ENCODE measurements around the gene PLA2G7.
"Not testable (repeated sequence)": the region's sequence is repeated elsewhere in the genome, so short reads cannot be mapped to it uniquely, and the experiment has no call there.

PLA2G7 gene

DNA sequence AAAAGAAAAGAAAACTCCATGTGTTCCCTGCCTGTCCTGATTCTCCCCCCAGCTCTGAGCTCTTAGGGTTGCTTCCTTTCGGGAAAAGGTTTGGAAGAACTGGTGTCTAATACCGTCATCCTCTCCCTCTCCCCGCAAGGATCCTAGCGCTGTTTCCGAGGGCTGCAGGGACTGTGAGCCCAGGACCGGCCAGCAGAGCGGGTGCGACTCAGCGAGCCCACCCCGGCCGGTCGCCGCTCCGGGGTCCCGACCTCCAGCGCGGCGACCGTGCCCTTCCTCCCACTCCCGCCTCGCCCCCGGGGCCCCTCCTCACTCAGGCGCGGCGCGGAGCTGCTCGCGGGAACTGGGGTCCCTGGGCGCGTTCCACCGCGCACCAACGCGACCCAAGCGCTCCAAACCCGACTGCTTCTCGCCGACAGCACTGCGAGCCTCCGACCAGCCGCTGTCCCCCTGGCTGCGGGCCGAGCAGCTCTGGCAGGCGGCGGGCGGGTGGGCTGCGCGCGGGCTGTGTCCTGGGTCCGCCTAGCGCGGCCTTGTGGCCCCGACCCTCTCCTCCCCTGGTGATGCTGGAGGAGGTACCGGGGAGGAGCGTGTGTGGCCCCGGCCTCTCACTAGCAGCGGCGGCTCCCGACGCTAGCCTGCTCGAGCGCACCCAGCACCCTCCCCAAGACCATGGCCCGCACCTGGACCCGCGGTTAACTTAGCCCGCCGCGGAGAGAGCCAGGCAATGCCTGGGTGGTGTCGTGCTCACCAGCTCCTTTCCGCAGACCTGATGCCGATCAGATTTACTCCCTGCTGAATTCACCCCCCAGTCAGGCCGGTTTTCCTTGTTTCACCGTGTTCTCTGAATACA is at the start of gene PLA2G7:
TSS of gene PLA2G7 (minus strand) at position 509 of the 853 bp plus-strand sequence. CDS start 12,484 bp downstream, outside the sequence.
- H3K9me3 ChIP-seq, result peaks cover 13% of the 10 kb centered on the region

DNA sequence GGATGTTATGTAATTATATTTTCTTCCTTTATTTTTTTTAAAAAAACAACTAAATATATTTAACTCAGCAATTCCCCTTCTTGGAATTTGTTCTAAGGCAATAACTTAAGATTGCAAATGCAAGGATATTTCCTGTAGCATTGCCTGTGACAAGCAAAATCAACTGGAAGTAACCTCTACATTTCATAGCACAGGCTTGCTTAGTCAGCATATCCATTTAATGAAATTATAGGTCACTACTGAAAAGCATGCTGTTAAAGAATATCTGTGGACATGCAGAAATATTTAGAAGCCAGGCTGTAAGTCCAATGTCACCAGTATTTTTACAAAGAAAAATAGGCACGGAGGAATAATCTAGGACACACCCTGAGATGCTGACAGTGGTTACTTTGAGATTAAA is 49.4 kb upstream of the PLA2G7 start:
- Histone ChIP-seq H3K9me3 (no peaks in the 10 kb centered on the region), H3K4me2 (no peak overlapping the region)
- no peak for TF ChIP-seq Cebpa-rat (IDR thresholded peaks at IDR 0.05)

More for the DNA sequence above, at the start of gene PLA2G7:
- Histone ChIP-seq H3K9ac (no peak within 1 kb of the TSS), H3K27ac (no peak within 1 kb of the TSS), H4K20me1 (no peaks in the 10 kb centered on the region), H3K4me2 (no peak within 1 kb of the TSS), H3K36me3 (no peaks in the 10 kb centered on the region), H3K4me1 (no peaks in the 10 kb centered on the region), H3K27me3 (no peaks in the 10 kb centered on the region), H3K4me3 (no peak within 1 kb of the TSS)
- no peak for TF ChIP-seq Cebpa-rat (IDR thresholded peaks at IDR 0.05)

DNA sequence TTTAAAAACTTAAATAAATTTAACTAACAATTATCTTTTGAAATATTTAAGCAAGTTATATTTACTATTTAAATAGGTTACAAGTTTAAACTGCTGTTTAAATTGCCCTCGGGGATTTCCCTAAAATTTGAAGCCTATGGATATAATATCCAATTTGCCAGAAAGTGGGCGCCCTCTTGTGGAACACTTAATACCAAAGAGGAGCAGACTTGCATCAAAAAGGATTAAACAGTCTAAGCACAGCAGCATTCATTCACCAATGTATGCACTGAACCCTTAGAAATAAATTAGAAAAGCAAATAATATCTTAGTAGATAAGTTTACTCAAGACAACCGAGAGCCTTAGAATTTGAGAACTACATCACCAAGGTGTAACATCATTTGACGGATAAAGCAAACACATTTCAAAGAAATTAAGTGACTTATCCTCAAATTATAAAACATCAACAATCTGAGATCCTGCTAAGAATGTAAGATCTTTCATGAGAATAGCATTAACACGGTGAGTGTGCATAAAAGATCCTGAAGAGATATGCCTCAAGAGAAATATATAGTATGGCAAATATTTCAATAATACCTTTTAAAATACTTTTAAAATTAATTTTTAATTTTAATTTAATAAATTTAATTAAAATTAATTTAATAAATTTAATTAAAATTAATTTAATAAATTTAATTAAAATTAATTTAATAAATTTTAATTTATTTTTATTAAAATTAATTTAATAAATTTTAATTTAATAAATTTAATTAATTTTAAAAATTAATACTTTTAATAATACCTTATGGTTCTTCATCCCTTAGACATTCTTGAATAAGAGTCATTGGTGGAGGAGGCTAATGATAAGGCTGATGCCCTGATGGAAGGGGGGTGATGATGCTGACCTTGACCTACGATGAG is 46.6 kb upstream of the PLA2G7 start:
- Histone ChIP-seq H3K36me3 (no peaks in the 10 kb centered on the region), H3K4me1 (no peaks in the 10 kb centered on the region), H3K4me2 (no peak overlapping the region), H4K20me1 (no peaks in the 10 kb centered on the region), H3K4me3 (no peak overlapping the region), H3K9ac (no peak overlapping the region), H3K9me3 (no peaks in the 10 kb centered on the region), H3K27me3 (no peaks in the 10 kb centered on the region), H3K27ac (no peak overlapping the region)
- no peak for TF ChIP-seq Cebpa-rat (IDR thresholded peaks at IDR 0.05)

More for the DNA sequence above, 49.4 kb upstream of the PLA2G7 start:
- Histone ChIP-seq H3K27me3 (no peaks in the 10 kb centered on the region), H3K36me3 (no peaks in the 10 kb centered on the region), H3K4me3 (no peak overlapping the region), H3K27ac (no peak overlapping the region), H4K20me1 (no peaks in the 10 kb centered on the region), H3K4me1 (no peaks in the 10 kb centered on the region), H3K9ac (no peak overlapping the region)

DNA sequence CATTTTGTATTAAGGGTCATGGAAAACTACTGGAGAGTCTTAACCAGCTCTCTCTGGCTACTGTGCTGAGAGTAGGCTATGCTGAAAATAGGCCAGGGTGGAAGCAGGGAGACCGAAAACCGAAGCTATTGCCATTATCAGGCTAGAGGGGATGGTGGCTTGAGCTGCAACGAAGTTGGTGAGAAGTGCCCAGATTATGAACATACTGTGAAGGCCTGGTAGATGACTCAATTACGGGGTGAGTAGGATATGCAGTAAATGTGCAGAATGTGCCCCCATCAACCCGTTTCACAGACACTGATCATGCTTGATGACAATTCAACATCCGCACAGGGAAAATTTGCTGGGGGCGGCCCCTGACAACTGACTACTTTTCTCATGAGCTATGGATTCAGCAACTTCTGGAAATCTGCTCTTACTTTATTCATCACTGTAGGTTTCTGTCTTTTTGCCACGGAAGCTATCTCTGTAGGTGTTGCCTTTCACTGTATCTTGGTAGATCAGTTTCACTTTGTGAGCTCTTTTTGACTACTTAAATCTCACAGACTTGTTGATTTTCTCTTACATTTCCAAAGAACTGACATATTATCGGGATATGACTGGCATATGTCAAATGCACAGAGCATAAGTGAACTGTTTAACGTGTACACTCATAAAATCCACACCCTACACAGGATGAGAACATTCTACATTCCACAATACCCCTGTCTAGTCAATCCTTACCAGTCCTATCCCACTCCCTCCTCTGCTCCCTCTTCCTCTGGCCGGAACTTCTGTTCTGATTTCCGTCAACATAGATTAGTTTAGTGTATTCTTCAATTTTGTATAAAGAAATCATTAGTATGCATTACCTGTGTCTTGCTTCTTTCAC is 42.5 kb upstream of the PLA2G7 start:
- Histone ChIP-seq H3K27ac (no peak overlapping the region), H3K9ac (no peak overlapping the region), H3K9me3 (no peaks in the 10 kb centered on the region), H3K4me3 (no peak overlapping the region), H3K4me1 (no peaks in the 10 kb centered on the region), H4K20me1 (no peaks in the 10 kb centered on the region), H3K4me2 (no peak overlapping the region), H3K36me3 (no peaks in the 10 kb centered on the region), H3K27me3 (no peaks in the 10 kb centered on the region)
- no peak for TF ChIP-seq Cebpa-rat (IDR thresholded peaks at IDR 0.05)

DNA sequence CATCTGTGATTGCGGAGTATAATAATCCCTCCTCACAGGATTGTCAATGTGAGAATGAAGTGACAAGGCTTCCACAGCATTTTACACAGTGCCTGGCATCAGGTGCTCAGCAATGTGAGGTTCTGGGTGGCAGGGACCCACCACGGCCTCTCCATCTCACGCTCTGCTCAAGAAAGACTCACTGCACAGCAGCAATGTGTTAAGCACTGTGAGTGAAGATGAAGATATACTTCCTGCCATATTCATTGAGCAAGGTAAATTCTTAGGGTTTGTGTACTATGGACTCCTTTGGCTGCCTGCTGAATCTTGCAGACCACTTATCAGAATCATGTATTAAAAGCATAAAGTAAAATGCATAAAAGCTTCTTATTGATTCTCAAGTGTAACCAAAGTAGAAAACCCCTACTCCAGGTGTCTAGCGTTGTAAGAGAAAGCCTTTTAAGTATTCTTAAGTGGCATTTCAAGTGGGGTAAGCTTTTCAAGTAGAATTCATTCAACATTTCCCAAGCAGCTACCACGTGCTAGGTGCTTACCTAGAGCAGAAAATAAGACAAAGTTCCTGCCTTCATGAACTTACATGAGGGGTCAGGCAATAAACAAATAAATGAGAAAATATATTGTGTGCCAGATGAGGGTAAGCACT is 41.0 kb upstream of the PLA2G7 start:
- no peak for TF ChIP-seq Cebpa-rat (IDR thresholded peaks at IDR 0.05)
- no peak overlapping the region for H3K4me3 ChIP-seq
- H3K9ac ChIP-seq, result no peak overlapping the region
- H3K9me3 ChIP-seq, result no peaks in the 10 kb centered on the region
- H4K20me1 ChIP-seq, result no peaks in the 10 kb centered on the region
- no peak overlapping the region for H3K4me2 ChIP-seq
- no peaks in the 10 kb centered on the region for H3K36me3 ChIP-seq
- H3K27ac ChIP-seq, result no peak overlapping the region
- H3K27me3 ChIP-seq, result no peaks in the 10 kb centered on the region
- no peaks in the 10 kb centered on the region for H3K4me1 ChIP-seq

DNA sequence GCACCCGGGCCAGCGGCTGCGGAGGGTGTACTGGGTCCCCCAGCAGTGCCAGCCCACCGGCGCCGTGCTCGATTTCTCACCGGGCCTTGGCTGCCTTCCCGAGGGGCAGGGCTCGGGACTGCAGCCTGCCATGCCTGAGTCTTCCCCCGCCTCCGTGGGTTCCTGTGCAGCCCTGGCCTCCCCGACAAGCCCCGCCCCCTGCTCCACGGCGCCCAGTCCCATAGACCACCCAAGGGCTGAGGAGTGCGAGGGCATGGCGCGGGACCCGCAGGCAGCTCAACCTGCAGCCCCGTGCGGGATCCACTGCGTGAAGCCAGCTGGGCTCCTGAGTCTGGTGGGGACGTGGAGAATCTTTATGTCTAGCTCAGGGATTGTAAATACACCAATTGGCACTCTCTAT is 39.6 kb upstream of the PLA2G7 start:
- H3K36me3 ChIP-seq, H3K4me3 ChIP-seq, H3K9me3 ChIP-seq, H3K27me3 ChIP-seq, H4K20me1 ChIP-seq, H3K4me2 ChIP-seq, H3K27ac ChIP-seq, H3K9ac ChIP-seq, H3K4me1 ChIP-seq: not testable (repeated sequence)

DNA sequence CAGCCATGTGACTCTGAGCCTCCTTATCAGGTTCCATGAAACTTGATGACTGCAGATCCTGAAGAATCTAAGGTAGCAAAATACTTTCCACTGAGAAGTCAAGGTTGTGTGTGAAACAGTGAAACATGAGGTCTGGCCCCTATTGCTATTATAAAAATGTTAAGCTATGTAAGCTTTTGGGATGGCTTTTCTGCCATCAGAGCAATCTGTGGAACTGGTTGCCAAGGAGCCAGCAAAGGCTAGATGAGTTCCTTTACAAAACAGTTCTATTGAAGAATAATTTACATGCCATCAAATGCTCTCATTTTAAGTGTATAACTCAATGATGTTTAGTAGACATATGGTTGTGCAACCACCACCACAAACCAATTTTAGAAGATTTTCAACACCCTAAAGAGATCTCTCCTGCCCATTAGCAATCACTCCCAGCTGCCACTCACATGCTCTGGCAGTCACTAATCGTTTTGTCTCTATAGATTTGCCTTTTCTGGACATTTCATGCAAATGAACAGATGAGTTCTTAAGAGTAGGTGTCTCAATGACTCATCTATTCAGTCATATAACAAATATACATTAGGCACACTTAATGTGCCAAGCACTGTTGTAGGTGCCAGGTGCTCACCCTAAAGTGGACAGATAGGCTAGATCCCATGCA is 38.2 kb upstream of the PLA2G7 start:
- H3K9ac ChIP-seq, result no peak overlapping the region
- H3K27me3 ChIP-seq, result no peaks in the 10 kb centered on the region
- TF ChIP-seq Cebpa-rat (IDR thresholded peaks at IDR 0.05), result no peak
- H3K4me3 ChIP-seq, result no peak overlapping the region
- no peak overlapping the region for H3K27ac ChIP-seq
- H4K20me1 ChIP-seq, result no peaks in the 10 kb centered on the region
- H3K36me3 ChIP-seq, result no peaks in the 10 kb centered on the region
- H3K4me2 ChIP-seq, result no peak overlapping the region
- H3K9me3 ChIP-seq, result no peaks in the 10 kb centered on the region
- no peaks in the 10 kb centered on the region for H3K4me1 ChIP-seq

DNA sequence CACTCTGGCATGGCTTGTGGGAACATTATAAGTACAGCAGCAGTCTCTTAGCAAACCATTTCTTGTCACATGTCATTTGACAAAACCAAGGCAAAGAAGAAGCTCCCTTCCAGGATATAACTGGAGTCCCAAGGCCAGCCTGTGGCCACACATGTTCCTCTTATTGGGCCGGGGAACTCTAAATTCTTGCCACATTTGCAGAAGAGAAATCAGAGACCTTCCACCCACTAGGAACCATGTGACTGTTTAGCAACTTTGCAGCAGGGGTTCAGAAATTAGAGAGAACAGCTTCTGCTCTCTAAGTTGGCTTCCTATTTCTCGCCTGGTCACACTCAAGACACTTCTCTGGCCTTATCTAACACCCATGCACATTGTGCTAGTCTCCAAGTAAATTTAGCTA is 37.6 kb upstream of the PLA2G7 start:
- no peaks in the 10 kb centered on the region for H4K20me1 ChIP-seq
- H3K4me3 ChIP-seq, result no peak overlapping the region
- no peaks in the 10 kb centered on the region for H3K36me3 ChIP-seq
- H3K4me2 ChIP-seq, result no peak overlapping the region
- H3K4me1 ChIP-seq, result no peaks in the 10 kb centered on the region
- H3K9ac ChIP-seq, result no peak overlapping the region
- no peak overlapping the region for H3K27ac ChIP-seq
- no peaks in the 10 kb centered on the region for H3K27me3 ChIP-seq
- no peak for TF ChIP-seq Cebpa-rat (IDR thresholded peaks at IDR 0.05)
- H3K9me3 ChIP-seq, result no peaks in the 10 kb centered on the region

DNA sequence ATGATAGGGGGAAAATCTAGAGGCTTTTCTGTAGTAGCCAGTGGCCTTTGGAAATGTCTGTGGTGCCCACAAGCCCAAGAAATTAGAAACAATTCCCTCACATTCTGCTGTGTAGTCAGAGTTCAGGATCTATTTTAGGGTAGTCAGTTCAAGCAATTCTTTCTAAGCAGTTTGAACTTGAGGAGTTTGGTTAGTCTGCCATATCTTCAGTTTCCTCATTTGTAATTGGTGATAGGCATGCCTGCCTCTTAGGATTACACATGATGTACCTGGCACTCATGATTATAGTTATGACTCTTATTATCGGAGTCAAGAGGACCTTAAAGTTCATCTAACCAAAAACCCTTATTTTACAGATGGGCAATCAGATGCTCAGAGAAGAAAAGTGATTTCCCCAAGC is 36.8 kb upstream of the PLA2G7 start:
- no peaks in the 10 kb centered on the region for H3K4me1 ChIP-seq
- no peak for TF ChIP-seq Cebpa-rat (IDR thresholded peaks at IDR 0.05)
- H3K4me2 ChIP-seq, result no peak overlapping the region
- H3K27ac ChIP-seq, result no peak overlapping the region
- H3K27me3 ChIP-seq, result no peaks in the 10 kb centered on the region
- no peaks in the 10 kb centered on the region for H3K36me3 ChIP-seq
- no peaks in the 10 kb centered on the region for H4K20me1 ChIP-seq
- H3K4me3 ChIP-seq, result no peak overlapping the region
- no peaks in the 10 kb centered on the region for H3K9me3 ChIP-seq
- H3K9ac ChIP-seq, result no peak overlapping the region
